Muscle layer of duodenum (tissue), 2 donors: Measurements from ENCODE around the gene TP63.
"Not testable (repeated sequence)": the region's sequence is repeated elsewhere in the genome, so short reads cannot be mapped to it uniquely, and the experiment has no call there.

ENCODE experiments used
- H3K27ac ChIP-seq: one replicate; pipeline ENCODE4 v1.7.0; 2013; ENCODE audit warnings: mild to moderate bottlenecking, low read length
- H3K27me3 ChIP-seq: one replicate; pipeline ENCODE4 v1.7.0; 2013; ENCODE audit warnings: low read depth, mild to moderate bottlenecking, control low read depth, low read length
- H3K36me3 ChIP-seq, 2 donors: one replicate each; pipeline ENCODE4 v1.7.0; 2013; ENCODE audit warnings: low read length in 2 of 2, control low read depth in 1 of 2, mild to moderate bottlenecking in 1 of 2; ENCODE audit not compliant: insufficient read depth in 2 of 2, control insufficient read depth in 1 of 2
- H3K4me1 ChIP-seq, 2 donors: one replicate each; pipeline ENCODE4 v1.7.0; 2013; ENCODE audit warnings: low read length in 2 of 2, mild to moderate bottlenecking in 2 of 2, control low read depth in 1 of 2, moderate library complexity in 1 of 2; ENCODE audit not compliant: insufficient read depth in 2 of 2, control insufficient read depth in 1 of 2
- H3K4me3 ChIP-seq, 2 donors: one replicate each; pipeline ENCODE4 v1.7.0; 2013; ENCODE audit warnings: low read length in 2 of 2, low read depth in 1 of 2, mild to moderate bottlenecking in 1 of 2
- H3K9me3 ChIP-seq, 2 donors: one replicate each; pipeline ENCODE4 v1.7.0; 2013; ENCODE audit warnings: low read length in 2 of 2, control low read depth in 1 of 2, mild to moderate bottlenecking in 1 of 2; ENCODE audit not compliant: control insufficient read depth in 1 of 2
- donor health status: healthy.

TP63 gene

DNA sequence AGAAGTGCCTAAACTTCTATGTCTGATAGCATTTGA, at the start of gene TP63:
TP63 (plus strand) TSS at position 17 of the 36 bp plus-strand sequence. CDS start 127 bp downstream, outside the sequence.
- Histone ChIP-seq H3K36me3 (no peaks in the 10 kb centered on the region), H3K27me3 (no peaks in the 10 kb centered on the region), H3K27ac (peak within 1 kb of the TSS; percentile 39), H3K4me1 (peaks cover 0 to 4% of the 10 kb centered on the region in 2 donors), H3K4me3 (peak within 1 kb of the TSS; percentile 28 to 31), H3K9me3 (no peaks in the 10 kb centered on the region)

GRCh38 chr3:189582179-189582578, 49.0 kb upstream of the TP63 start:
- Histone ChIP-seq H3K27ac (no peak overlapping the region), H3K36me3 (no peaks in the 10 kb centered on the region), H3K4me1 (no peaks in the 10 kb centered on the region), H3K4me3 (no peak overlapping the region), H3K9me3 (no peaks in the 10 kb centered on the region), H3K27me3 (no peaks in the 10 kb centered on the region)

GRCh38 chr3:189584645-189585044, 46.5 kb upstream of the TP63 start:
- Histone ChIP-seq H3K9me3 (no peaks in the 10 kb centered on the region), H3K27ac (no peak overlapping the region), H3K4me1 (no peaks in the 10 kb centered on the region), H3K36me3 (no peaks in the 10 kb centered on the region), H3K27me3 (no peaks in the 10 kb centered on the region), H3K4me3 (no peak overlapping the region)

DNA sequence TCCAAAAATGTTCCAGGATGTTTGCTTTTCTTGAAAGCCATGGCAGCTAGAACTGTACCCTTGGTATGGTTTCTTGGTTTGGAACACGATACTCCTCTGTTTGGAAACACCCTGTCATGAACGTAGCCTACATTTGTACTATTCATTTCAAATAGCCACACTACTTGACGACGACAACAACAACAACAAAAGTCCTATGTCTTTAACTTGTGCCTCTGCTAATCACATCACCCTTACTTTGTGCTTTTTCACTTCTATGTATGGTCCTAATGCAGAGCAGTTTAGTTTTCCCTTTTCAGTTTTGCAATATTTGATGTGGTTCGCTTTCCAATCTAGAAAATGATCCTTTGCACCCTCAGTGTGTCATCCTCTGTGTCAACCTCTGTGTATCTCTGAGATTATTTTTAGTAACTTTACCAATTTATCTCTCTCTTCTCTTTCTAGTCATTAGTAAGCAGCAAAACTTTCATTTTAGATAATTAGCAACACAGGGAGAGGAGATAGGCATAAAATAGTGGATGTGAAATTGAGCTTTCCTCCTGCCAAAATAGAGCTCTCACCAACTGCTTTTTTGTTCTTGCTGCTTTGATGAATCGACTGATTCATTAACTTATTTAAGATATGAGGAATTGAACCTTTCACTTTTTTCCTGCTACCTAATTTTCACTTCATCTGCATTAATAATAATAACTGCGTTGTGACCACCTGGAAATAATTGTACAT, 44.1 kb upstream of the TP63 start:
- no peak overlapping the region for H3K4me3 ChIP-seq
- no peaks in the 10 kb centered on the region for H3K9me3 ChIP-seq
- no peaks in the 10 kb centered on the region for H3K36me3 ChIP-seq
- H3K27ac ChIP-seq = no peak overlapping the region
- no peaks in the 10 kb centered on the region for H3K4me1 ChIP-seq
- no peaks in the 10 kb centered on the region for H3K27me3 ChIP-seq

DNA sequence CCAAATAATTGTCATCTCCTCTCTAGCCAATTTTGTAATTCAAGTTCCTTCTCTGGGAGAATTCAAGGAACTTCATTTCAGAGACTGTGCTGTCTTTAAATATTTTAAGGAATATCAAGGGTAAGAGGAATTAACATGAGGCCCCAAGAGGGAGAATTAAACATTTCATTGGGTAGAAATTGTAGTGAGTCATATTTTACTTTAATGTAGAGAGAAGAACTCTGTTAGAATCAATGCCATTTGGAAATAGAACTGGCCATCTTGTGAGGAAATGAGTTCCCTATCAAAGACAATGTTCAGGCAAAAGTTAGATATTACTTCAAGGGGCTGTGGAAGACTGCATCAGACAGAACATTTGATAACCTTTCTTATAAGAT, 43.5 kb upstream of the TP63 start:
- no peaks in the 10 kb centered on the region for H3K36me3 ChIP-seq
- no peak overlapping the region for H3K27ac ChIP-seq

GRCh38 chr3:189588070-189588469, 43.1 kb upstream of the TP63 start:
- Histone ChIP-seq H3K27me3 (no peaks in the 10 kb centered on the region), H3K27ac (no peak overlapping the region), H3K4me3 (no peak overlapping the region), H3K9me3 (no peaks in the 10 kb centered on the region), H3K4me1 (no peaks in the 10 kb centered on the region), H3K36me3 (no peaks in the 10 kb centered on the region)

More for the DNA sequence above, 43.5 kb upstream of the TP63 start:
- Histone ChIP-seq H3K4me1 (no peaks in the 10 kb centered on the region), H3K9me3 (no peaks in the 10 kb centered on the region), H3K27me3 (no peaks in the 10 kb centered on the region), H3K4me3 (no peak overlapping the region)

- H3K27ac ChIP-seq = no peak overlapping the region
- H3K27me3 ChIP-seq = no peaks in the 10 kb centered on the region
- H3K4me1 ChIP-seq = no peaks in the 10 kb centered on the region
- no peaks in the 10 kb centered on the region for H3K9me3 ChIP-seq
- H3K36me3 ChIP-seq = no peaks in the 10 kb centered on the region
- H3K4me3 ChIP-seq = no peak overlapping the region
Observed at GRCh38 chr3:189588475-189589178, 42.6 kb upstream of the TP63 start.

GRCh38 chr3:189589179-189589569, 42.0 kb upstream of the TP63 start:
- no peak overlapping the region for H3K4me3 ChIP-seq
- no peak overlapping the region for H3K27ac ChIP-seq

DNA sequence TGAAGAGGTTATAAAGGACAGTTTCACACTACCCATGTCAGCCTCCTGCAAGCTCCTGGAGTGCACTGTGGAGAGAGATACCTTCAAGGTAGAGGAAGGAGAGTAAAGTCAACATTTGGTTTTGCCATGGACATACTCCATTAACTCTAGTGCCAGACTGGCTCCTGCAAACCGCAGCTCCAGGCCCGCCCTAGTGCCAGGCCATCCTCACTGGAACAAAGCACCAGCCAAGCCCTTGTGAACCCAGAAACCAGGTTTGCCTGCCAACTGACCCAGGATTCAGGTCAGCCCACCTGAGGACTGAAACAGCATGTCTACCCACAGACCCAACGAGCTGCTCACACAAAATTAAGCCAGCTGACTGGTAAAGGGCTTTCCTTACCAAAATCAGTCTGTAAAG, 41.0 kb upstream of the TP63 start:
- H3K27ac ChIP-seq = no peak overlapping the region
- H3K4me1 ChIP-seq = no peaks in the 10 kb centered on the region
- no peaks in the 10 kb centered on the region for H3K9me3 ChIP-seq
- no peak overlapping the region for H3K4me3 ChIP-seq
- no peaks in the 10 kb centered on the region for H3K27me3 ChIP-seq
- no peaks in the 10 kb centered on the region for H3K36me3 ChIP-seq

More at GRCh38 chr3:189589179-189589569, 42.0 kb upstream of the TP63 start:
- H3K27me3 ChIP-seq = no peaks in the 10 kb centered on the region
- H3K36me3 ChIP-seq = no peaks in the 10 kb centered on the region
- H3K4me1 ChIP-seq = no peaks in the 10 kb centered on the region
- H3K9me3 ChIP-seq = no peaks in the 10 kb centered on the region

DNA sequence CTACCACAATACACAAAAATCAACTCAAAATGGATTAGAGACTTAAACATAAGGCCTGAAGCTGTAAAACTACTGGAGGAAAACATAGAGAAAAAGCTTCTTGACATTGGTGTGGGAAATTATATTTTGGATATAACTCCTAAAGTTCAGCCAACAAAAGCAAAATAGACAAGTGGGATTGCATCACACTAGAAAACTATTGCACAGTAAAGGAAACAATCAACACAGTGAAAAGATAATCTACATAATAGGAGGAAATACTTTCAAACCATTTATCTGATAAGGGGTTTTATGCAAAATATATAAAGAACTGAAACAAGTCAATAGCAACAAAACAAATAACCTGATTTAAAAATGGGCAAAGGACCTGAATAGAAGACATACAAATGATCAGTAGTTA, 37.6 kb upstream of the TP63 start:
- no peaks in the 10 kb centered on the region for H3K27me3 ChIP-seq
- H3K4me3 ChIP-seq = no peak overlapping the region
- no peak overlapping the region for H3K27ac ChIP-seq
- H3K4me1 ChIP-seq = no peaks in the 10 kb centered on the region
- H3K9me3 ChIP-seq = no peaks in the 10 kb centered on the region
- H3K36me3 ChIP-seq = no peaks in the 10 kb centered on the region

DNA sequence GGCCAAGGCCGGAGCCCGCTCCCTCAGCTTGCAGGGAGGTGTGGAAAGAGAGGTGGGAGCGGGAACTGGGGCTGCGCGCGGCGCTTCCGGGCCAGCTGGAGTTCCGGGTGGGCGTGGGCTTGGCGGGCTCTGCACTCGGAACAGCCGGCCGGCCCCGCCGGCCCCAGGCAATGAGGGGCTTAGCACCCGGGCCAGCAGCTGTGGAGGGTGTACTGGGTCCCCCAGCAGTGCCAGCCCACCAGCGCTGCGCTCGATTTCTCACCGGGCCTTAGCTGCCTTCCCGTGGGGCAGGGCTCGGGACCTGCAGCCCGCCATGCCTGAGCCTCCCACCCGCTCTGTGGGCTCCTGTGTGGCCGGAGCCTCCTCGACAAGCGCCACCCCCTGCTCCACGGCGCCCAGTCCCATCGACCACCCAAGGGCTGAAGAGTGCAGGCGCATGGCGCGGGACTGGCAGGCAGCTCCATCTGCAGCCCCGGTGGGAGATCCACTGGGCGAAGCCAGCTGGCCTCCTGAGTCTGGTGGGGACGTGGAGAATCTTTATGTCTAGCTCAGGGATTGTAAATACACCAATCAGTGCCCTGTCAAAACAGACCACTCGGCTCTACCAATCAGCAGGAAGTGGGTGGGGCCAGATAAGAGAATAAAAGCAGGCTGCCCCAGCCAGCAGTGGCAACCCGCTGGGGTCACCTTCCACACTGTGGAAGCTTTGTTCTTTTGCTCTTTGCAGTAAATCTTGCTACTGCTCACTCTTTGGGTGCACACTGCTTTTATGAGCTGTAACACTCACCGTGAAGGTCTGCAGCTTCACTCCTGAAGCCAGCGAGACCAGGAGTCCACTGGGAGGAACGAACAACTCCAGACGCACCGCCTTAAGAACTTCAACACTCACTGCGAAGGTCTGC, 34.9 kb upstream of the TP63 start:
- H3K9me3 ChIP-seq, H3K4me3 ChIP-seq, H3K27ac ChIP-seq: not testable (repeated sequence)

More for the DNA sequence above, 34.9 kb upstream of the TP63 start:
- H3K36me3 ChIP-seq, H3K4me1 ChIP-seq, H3K27me3 ChIP-seq: not testable (repeated sequence)
